Thyroid gland (tissue), 4 donors: ENCODE measurements around the gene PLA2G4A.

ENCODE experiments used
- POLR2A ChIP-seq, 2 donors: fragments of 450-650 bp; IDR thresholded peaks; one replicate each; pipeline ENCODE4 v1.6.1; 2017; ENCODE audit warnings: antibody characterized with exemption in 2 of 2, mild to moderate bottlenecking in 2 of 2, moderate library complexity in 1 of 2
- TF ChIP-seq, protein P1 (sequence below), 6 experiments: fragments of 200-600 bp in 3 of 6; fragments of 450-650 bp in 3 of 6; sonication (generic) in 3 of 6; IDR thresholded peaks; one replicate each; pipeline ENCODE4 v1.5.1; 2016 to 2019; ENCODE audit warnings: antibody characterized with exemption in 6 of 6, mild to moderate bottlenecking in 2 of 6, inconsistent platforms in 1 of 6, moderate library complexity in 1 of 6

DNA sequence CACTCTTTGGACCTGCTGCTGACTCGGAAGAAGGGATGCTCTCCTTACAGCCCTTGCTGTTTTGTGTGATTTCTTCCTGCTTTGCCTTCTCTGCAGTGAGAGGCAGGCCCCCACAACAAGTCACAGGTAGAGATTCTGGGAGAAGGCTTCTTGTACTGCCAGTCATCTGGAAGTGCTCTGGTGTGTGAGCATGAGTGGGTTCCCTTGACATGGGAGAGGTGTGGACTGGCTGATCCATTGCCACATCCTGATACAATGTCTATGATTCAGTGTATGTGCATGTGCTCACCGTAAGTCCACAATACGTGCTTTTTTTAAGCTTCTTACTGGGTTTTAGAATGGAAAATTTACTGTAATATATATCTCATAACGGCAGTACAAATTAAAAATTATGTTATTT, 46.0 kb upstream of the PLA2G4A start:
- TF ChIP-seq, protein P1, sequence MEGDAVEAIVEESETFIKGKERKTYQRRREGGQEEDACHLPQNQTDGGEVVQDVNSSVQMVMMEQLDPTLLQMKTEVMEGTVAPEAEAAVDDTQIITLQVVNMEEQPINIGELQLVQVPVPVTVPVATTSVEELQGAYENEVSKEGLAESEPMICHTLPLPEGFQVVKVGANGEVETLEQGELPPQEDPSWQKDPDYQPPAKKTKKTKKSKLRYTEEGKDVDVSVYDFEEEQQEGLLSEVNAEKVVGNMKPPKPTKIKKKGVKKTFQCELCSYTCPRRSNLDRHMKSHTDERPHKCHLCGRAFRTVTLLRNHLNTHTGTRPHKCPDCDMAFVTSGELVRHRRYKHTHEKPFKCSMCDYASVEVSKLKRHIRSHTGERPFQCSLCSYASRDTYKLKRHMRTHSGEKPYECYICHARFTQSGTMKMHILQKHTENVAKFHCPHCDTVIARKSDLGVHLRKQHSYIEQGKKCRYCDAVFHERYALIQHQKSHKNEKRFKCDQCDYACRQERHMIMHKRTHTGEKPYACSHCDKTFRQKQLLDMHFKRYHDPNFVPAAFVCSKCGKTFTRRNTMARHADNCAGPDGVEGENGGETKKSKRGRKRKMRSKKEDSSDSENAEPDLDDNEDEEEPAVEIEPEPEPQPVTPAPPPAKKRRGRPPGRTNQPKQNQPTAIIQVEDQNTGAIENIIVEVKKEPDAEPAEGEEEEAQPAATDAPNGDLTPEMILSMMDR (IDR thresholded peaks at IDR 0.05), result no peak
- no peak for TF ChIP-seq POLR2A (IDR thresholded peaks at IDR 0.05)
